Mucosa of stomach (tissue), 1 donor: ENCODE data around the gene KDM8.

ENCODE experiments used
- H3K27me3 ChIP-seq: one replicate; pipeline ENCODE4 v1.7.0; 2013; ENCODE audit warnings: mild to moderate bottlenecking, low read length; ENCODE audit not compliant: control insufficient read depth, insufficient read depth
- H3K36me3 ChIP-seq: one replicate; pipeline ENCODE4 v1.7.0; 2013; ENCODE audit warnings: low read length; ENCODE audit not compliant: control insufficient read depth, insufficient read depth
- H3K4me1 ChIP-seq: one replicate; pipeline ENCODE4 v1.7.0; 2013; ENCODE audit warnings: mild to moderate bottlenecking, low read length; ENCODE audit not compliant: control insufficient read depth, insufficient read depth
- H3K4me3 ChIP-seq: one replicate; pipeline ENCODE4 v1.7.0; 2013; ENCODE audit warnings: low read length
- H3K9ac ChIP-seq: one replicate; pipeline ENCODE4 v1.7.0; 2013; ENCODE audit warnings: mild to moderate bottlenecking, low read length, moderate library complexity
- H3K9me3 ChIP-seq: one replicate; pipeline ENCODE4 v1.7.0; 2013; ENCODE audit warnings: mild to moderate bottlenecking, low read length, moderate library complexity; ENCODE audit not compliant: control insufficient read depth
- donor health status: Pancreatic carcinoma.

KDM8 gene

DNA sequence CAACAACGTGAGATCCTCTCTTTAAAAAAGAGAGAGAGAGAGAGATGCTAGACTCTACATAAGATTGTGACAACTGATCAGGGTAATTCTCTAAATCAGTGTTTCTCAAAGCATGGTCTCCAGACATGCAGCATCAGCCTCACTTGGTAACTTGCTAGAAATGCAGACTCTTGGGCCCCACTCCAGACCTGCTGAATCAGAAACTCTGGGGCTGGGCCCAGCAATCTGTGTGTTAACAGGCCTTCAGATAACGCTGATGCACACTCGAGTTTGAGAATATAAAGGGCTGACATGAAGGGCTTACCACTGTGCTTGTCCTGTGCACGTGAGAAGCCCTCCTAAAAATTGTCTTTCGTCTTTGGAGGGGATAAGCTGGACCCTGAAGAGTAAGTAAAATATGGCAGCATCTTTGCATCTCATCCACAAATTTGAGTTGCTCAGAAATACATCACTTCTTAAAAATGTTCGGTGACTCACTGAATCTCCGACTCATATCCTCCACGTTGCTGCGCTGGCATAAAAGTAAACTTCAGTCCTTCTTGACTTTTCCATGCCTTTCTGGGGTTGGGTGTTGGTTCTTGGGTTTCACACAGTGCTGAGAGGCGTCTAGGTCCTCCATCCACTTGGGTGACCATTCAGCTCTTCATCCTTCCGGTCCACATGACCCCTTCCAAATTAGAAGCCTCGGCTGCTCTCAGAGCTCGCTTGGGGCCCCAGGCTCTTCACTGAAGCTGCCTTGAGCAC is 26.1 kb upstream of the KDM8 start:
- Histone ChIP-seq H3K9ac (no peak overlapping the region), H3K4me1 (peaks cover 7% of the 10 kb centered on the region), H3K9me3 (no peaks in the 10 kb centered on the region), H3K27me3 (no peaks in the 10 kb centered on the region), H3K36me3 (no peaks in the 10 kb centered on the region), H3K4me3 (no peak overlapping the region)

DNA sequence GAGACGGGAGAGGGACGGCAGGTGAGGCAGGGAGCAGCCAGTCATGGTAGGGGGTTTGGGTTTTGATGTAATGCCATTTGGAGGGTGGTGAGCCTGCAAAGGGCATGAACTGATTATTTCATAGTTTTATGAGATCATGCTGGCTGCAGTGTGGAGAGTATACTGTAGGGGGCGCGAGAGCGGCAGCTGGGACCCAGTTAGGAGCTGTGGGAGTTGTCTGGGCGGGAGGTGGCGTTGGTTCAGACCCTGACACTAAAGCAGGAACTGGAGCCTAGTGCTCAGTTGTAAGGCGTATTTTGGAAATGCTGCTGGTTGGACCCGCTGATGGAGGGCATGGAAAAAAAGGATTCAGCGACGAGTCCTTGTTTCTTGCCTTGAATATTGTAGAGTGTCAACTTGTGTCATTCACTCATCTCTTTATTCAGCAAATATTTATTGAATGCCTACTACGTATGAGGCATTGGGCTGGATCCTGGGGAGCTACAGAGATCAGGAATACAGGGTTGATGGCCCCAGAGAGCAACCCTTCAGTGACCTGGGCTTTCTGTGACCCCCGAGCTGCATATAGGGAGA is 23.7 kb upstream of the KDM8 start:
- Histone ChIP-seq H3K4me1 (peaks cover 7% of the 10 kb centered on the region), H3K4me3 (no peak overlapping the region), H3K9me3 (no peaks in the 10 kb centered on the region), H3K27me3 (no peaks in the 10 kb centered on the region), H3K36me3 (no peaks in the 10 kb centered on the region), H3K9ac (no peak overlapping the region)

- H3K9ac ChIP-seq: no peak overlapping the region
- H3K27me3 ChIP-seq: no peaks in the 10 kb centered on the region
- no peak overlapping the region for H3K4me3 ChIP-seq
- no peaks in the 10 kb centered on the region for H3K9me3 ChIP-seq
- no peaks in the 10 kb centered on the region for H3K36me3 ChIP-seq
- H3K4me1 ChIP-seq: peaks cover 7% of the 10 kb centered on the region
These were observed 22.1 kb upstream of the KDM8 start for GRCh38 chr16:27181019-27181790.

DNA sequence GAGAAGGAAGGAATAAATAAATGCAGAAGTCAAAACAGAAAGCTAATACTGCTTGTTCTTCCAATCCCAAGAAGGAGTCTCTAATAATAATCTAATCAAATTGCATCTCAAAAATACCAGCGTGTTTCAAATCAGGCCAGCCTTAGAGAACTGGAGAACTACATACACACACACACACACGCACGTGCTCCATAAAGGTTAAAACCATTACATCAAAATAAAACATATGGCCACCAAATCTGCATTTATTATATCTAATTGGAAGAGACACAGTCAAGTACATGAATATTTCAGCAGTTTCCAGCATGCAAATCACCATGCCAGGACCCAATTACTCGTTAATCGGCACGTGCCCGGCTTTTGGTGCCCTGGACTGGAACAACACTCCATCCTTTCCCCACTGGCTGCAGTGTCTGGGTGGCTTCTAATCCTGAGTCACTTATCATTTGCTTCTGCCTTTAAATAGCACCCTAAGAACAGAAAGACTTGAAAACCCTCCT is 20.4 kb upstream of the KDM8 start:
- Histone ChIP-seq H3K27me3 (no peaks in the 10 kb centered on the region), H3K4me1 (peaks cover 7% of the 10 kb centered on the region), H3K36me3 (no peaks in the 10 kb centered on the region), H3K4me3 (no peak overlapping the region), H3K9ac (no peak overlapping the region), H3K9me3 (no peaks in the 10 kb centered on the region)

- no peaks in the 10 kb centered on the region for H3K4me1 ChIP-seq
- no peaks in the 10 kb centered on the region for H3K36me3 ChIP-seq
- no peaks in the 10 kb centered on the region for H3K27me3 ChIP-seq
- no peak overlapping the region for H3K9ac ChIP-seq
- H3K9me3 ChIP-seq: no peaks in the 10 kb centered on the region
- no peak overlapping the region for H3K4me3 ChIP-seq
These were observed 17.6 kb upstream of the KDM8 start for GRCh38 chr16:27185776-27186130.

GRCh38 chr16:27188633-27189032 is 14.7 kb upstream of the KDM8 start:
- no peak overlapping the region for H3K4me3 ChIP-seq
- H3K9ac ChIP-seq: no peak overlapping the region
- no peaks in the 10 kb centered on the region for H3K27me3 ChIP-seq
- no peaks in the 10 kb centered on the region for H3K36me3 ChIP-seq
- no peaks in the 10 kb centered on the region for H3K9me3 ChIP-seq
- H3K4me1 ChIP-seq: no peaks in the 10 kb centered on the region

DNA sequence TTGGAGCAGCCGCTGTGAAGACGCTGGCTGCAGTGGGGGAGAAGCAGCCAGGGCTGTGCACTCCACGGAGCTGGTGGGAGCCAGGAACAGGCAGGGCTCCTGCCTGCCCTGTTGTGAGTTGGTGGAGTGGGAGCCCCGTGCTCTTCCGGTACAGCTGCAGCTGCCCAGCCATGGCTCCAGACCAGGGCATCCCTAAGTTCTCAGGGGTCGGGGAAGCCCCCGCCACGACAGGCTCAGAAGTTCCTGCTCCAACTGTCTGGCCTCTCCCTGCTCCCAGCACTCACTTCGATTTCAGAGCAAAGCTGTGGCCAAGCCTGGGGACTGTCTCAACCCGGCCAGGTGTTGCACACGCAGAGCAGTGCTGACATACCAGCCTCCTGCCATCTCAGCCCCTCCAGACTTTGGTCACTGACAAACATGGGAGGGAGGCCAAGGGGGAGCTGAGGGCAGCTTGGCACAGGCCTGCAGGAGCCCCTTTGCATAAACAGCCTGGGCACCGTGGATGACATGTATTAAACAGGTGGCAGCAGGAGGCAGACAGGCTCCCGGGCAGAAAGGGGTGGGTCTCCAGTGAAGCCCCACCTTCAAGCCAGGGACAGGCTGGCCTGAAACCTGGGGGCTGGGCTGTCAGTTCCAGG is 13.9 kb upstream of the KDM8 start:
- no peaks in the 10 kb centered on the region for H3K9me3 ChIP-seq
- H3K4me1 ChIP-seq: no peaks in the 10 kb centered on the region
- H3K27me3 ChIP-seq: no peaks in the 10 kb centered on the region
- H3K9ac ChIP-seq: no peak overlapping the region
- no peaks in the 10 kb centered on the region for H3K36me3 ChIP-seq
- no peak overlapping the region for H3K4me3 ChIP-seq

GRCh38 chr16:27190316-27190871 is 12.9 kb upstream of the KDM8 start:
- H3K4me1 ChIP-seq: no peaks in the 10 kb centered on the region
- no peaks in the 10 kb centered on the region for H3K27me3 ChIP-seq
- no peaks in the 10 kb centered on the region for H3K36me3 ChIP-seq
- no peak overlapping the region for H3K4me3 ChIP-seq
- no peak overlapping the region for H3K9ac ChIP-seq
- H3K9me3 ChIP-seq: no peaks in the 10 kb centered on the region

DNA sequence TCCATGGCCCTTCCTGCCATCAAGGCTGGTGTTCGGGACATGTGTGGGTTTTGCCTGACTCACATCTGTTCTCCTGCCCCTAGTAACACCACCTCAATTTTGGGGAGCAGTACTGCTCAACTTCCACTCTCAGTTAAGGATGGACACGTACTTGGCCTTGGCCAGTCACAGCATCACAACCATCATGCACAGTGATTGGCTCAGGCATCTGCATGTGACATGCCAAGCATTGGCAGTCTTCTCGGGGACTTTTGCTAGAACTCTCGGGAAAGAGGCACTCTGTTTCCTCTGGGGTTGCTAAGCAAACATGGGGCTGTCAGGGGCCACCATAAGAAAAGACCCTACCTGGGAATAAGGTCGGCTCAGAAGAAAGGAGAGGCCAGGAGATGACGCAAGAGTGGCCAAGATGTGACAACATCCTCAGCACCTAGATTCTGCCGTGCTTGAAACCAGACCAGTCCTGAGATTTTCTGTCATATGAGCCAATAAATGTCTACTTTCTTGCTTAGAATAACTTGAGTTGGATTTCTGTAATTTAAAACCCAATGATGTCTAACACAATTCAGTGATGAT is 11.9 kb upstream of the KDM8 start:
- H3K9ac ChIP-seq: no peak overlapping the region
- H3K27me3 ChIP-seq: no peaks in the 10 kb centered on the region
- no peaks in the 10 kb centered on the region for H3K36me3 ChIP-seq
- no peaks in the 10 kb centered on the region for H3K4me1 ChIP-seq
- no peaks in the 10 kb centered on the region for H3K9me3 ChIP-seq
- H3K4me3 ChIP-seq: no peak overlapping the region

- peaks cover 6% of the 10 kb centered on the region for H3K27me3 ChIP-seq
- H3K9me3 ChIP-seq: no peaks in the 10 kb centered on the region
- H3K36me3 ChIP-seq: no peaks in the 10 kb centered on the region
- H3K4me1 ChIP-seq: no peaks in the 10 kb centered on the region
- H3K4me3 ChIP-seq: no peak overlapping the region
- no peak overlapping the region for H3K9ac ChIP-seq
These were observed 9.9 kb upstream of the KDM8 start for GRCh38 chr16:27193300-27193990.

DNA sequence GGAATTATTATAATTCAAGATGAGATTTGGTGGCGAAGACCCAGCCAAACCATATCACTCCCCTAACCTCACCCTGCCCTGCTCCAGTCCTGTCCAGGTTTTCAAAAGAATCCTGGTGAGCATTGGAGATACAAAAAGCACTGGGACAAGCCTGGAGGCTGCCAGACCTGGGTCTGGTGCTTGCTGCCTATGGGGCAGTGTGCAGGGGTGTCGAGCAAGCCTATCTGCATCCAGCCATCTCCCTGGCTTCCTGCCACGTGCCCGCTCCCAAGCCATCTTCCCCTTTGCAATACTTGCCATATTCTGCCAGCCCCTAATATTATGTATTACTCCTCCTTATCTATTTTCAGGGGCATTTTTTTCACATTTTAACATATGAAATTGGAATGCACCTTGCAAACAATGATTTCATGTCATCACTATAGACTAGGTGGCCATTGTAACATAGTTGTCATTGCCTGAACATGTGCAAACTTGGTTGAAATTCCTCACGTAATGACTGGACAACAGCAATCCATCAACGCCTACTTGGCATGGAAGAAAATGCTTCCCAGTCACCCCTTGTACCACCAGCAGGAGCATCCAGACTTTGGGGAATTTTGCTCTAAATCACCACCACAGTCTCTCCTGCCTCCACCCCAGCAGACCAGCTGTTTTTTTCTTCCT is 8.1 kb upstream of the KDM8 start:
- Histone ChIP-seq H3K4me3 (no peak overlapping the region), H3K27me3 (peaks cover 6% of the 10 kb centered on the region), H3K36me3 (no peaks in the 10 kb centered on the region), H3K9me3 (no peaks in the 10 kb centered on the region), H3K9ac (no peak overlapping the region), H3K4me1 (no peaks in the 10 kb centered on the region)
